ENCODE results near the gene TOP1.

DNA sequence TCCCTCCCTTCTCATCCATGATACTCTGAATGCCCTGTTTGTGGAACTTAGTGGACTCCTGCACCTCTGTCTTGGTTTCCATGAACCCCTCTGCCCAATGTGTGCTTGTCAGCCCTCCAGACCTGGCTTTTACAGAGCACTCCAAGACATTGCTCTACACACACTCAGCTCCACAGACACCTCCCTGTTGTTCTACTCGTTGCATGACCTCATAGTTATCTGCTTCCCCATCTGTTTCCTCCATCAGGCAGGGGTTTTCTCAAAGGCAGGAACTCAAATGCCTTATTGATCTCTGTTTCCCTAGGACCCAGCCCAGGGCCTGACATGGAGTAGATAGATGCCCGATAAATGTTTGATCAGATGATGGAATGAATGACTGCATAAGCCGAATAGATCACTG lies 122.0 kb downstream of the TOP1 start:
- TF ChIP-seq, protein P1, sequence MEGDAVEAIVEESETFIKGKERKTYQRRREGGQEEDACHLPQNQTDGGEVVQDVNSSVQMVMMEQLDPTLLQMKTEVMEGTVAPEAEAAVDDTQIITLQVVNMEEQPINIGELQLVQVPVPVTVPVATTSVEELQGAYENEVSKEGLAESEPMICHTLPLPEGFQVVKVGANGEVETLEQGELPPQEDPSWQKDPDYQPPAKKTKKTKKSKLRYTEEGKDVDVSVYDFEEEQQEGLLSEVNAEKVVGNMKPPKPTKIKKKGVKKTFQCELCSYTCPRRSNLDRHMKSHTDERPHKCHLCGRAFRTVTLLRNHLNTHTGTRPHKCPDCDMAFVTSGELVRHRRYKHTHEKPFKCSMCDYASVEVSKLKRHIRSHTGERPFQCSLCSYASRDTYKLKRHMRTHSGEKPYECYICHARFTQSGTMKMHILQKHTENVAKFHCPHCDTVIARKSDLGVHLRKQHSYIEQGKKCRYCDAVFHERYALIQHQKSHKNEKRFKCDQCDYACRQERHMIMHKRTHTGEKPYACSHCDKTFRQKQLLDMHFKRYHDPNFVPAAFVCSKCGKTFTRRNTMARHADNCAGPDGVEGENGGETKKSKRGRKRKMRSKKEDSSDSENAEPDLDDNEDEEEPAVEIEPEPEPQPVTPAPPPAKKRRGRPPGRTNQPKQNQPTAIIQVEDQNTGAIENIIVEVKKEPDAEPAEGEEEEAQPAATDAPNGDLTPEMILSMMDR (IDR thresholded peaks at IDR 0.05), result no peak
- no peak for TF ChIP-seq POLR2A (IDR thresholded peaks at IDR 0.05)
